Pancreas (tissue), 10 donors: ENCODE data around the gene CYGB. TPM values are rescaled to one million over a fixed set of nuclear protein-coding genes. Genes with fewer than 3 reads are reported as not detected.

Source experiments
- ATAC-seq, 4 donors: fragments of 200-7000 bp; cut with Tn5 transposase; one replicate each; pipeline versions ENCODE4 v1.8.0 to v1.9.1; 2020; ENCODE audit warnings: mild to moderate bottlenecking in 4 of 4, moderate library complexity in 4 of 4
- DNase-seq, 6 donors: peaks; one replicate each; pipeline ENCODE4 v3.0.0-alpha.2; 2020
- FAIRE-seq: peaks from 2 replicates; lab custom pipeline; 2012; peaks lifted over from hg19 to GRCh38; lab: Jason Lieb, UNC
- H3K27ac ChIP-seq, 4 donors: fragments of 200-600 bp; sonication (generic); 1 replicate in 3 of 4; 2 replicates in 1 of 4; pipeline versions ENCODE4 v1.5.0 to v1.8.0; 2020
- H3K27me3 ChIP-seq, 4 donors: fragments of 200-600 bp; one replicate each; pipeline ENCODE4 v1.8.0; 2021
- H3K36me3 ChIP-seq, 3 donors: fragments of 200-600 bp; sonication (generic) in 1 of 3; one replicate each; pipeline versions ENCODE4 v1.5.0 to v1.8.0; 2020 to 2021
- H3K4me1 ChIP-seq, 3 donors: fragments of 200-600 bp; one replicate each; pipeline ENCODE4 v1.8.0; 2021
- H3K4me3 ChIP-seq, 4 donors: fragments of 200-600 bp; sonication (generic) in 2 of 4; one replicate each; pipeline versions ENCODE4 v1.5.0 to v1.8.0; 2020 to 2021
- H3K9me3 ChIP-seq, 4 donors: fragments of 200-600 bp; one replicate each; pipeline ENCODE4 v1.8.0; 2021
- WGBS, 2 donors: extraction: QIAGEN DNeasy Blood & Tissue Kit; methylation state at CpG; one replicate each; pipeline ENCODE4 v1.1.7; 2013; 5-methylcytosine and 5-hydroxymethylcytosine counted together
- intact Hi-C, 3 donors: fragments of 100-400 bp; cut with DNase I; formaldehyde crosslinking; loops; one replicate each; pipeline versions ENCODE4 v1.11.1 to v1.14.2; 2022
- polyA plus RNA-seq, 2 donors: library from polyadenylated mRNA; stranded (reverse); fragments of 200-250 nt; gene quantifications; one replicate each; pipeline ENCODE4 v1.2.3, GENCODE V29; 2013
- total RNA-seq, 6 donors: library from RNA; stranded (reverse); fragmentation: NEBNext Ultra II Directional in 4 of 6; extraction: Animal tissue kit (Norgen Biotek cat#: 25700) in 4 of 6; gene quantifications; one replicate each; pipeline versions ENCODE4 v1.2.1 to v1.2.4, GENCODE V29; 2021 to 2023
- TF ChIP-seq, protein P1 (sequence below), 4 donors: fragments of 200-600 bp; sonication (generic) in 3 of 4; IDR thresholded peaks; one replicate each; pipeline versions ENCODE4 v1.5.0 to v1.8.0; 2021; ENCODE audit warnings: antibody characterized with exemption in 4 of 4
- donor health status: healthy with polysubstance abuse.
- donor health status: DM: no; HTN: no; CAD: no; lungs with moderate emphysema.
- donor health status: DM: no; HTN: no; CAD: no.
- donor health status: control.
- donor health status: control.
- donor health status: Bipolar disorder and iron deficiency.
- donor health status: DM: yes; HTN: yes; CAD: no.
- donor health status: DM: no; HTN: no; CAD: no.
- donor health status: DM: no; HTN: no; CAD: no.
- donor health status: DM: yes; HTN: yes; CAD: no.

Gene CYGB
- total and polyA plus RNA-seq, 8 donors, result 2.6 to 15.7 (median 8.2) TPM

GRCh38 chr17:76532072-76532651 is 5.3 kb downstream of the CYGB start:
- TF ChIP-seq, protein P1, sequence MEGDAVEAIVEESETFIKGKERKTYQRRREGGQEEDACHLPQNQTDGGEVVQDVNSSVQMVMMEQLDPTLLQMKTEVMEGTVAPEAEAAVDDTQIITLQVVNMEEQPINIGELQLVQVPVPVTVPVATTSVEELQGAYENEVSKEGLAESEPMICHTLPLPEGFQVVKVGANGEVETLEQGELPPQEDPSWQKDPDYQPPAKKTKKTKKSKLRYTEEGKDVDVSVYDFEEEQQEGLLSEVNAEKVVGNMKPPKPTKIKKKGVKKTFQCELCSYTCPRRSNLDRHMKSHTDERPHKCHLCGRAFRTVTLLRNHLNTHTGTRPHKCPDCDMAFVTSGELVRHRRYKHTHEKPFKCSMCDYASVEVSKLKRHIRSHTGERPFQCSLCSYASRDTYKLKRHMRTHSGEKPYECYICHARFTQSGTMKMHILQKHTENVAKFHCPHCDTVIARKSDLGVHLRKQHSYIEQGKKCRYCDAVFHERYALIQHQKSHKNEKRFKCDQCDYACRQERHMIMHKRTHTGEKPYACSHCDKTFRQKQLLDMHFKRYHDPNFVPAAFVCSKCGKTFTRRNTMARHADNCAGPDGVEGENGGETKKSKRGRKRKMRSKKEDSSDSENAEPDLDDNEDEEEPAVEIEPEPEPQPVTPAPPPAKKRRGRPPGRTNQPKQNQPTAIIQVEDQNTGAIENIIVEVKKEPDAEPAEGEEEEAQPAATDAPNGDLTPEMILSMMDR (IDR thresholded peaks at IDR 0.05), result no peak
- WGBS, 2 donors, result 76 to 87% methylated on average over 8 of the region's 8 CpGs
- Histone ChIP-seq H3K27me3 (no peaks in the 10 kb centered on the region), H3K27ac (no peak overlapping the region), H3K9me3 (no peaks in the 10 kb centered on the region), H3K4me3 (no peak overlapping the region), H3K36me3 (no peaks in the 10 kb centered on the region), H3K4me1 (no peaks in the 10 kb centered on the region)
- no peak for ATAC-seq
- FAIRE-seq, result no peak
- intact Hi-C loops, result loop anchor here in 1 of 3 donors (10.0 kb wide), 1 partner anchor 173 kb away; no protein-coding TSS in a partner anchor
- peak in 1 of 6 donors; percentile 18 for DNase-seq

- TF ChIP-seq, protein P1 (IDR thresholded peaks at IDR 0.05), result no peak
- no peak for FAIRE-seq
- intact Hi-C loops, result loop anchor here in 1 of 3 donors (10.0 kb wide), 1 partner anchor 173 kb away; no protein-coding TSS in a partner anchor
- Histone ChIP-seq H3K27me3 (no peaks in the 10 kb centered on the region), H3K9me3 (no peaks in the 10 kb centered on the region), H3K27ac (no peak overlapping the region), H3K4me1 (no peaks in the 10 kb centered on the region), H3K36me3 (no peaks in the 10 kb centered on the region), H3K4me3 (no peak overlapping the region)
- peak in 1 of 6 donors; percentile 48 for DNase-seq
- 73 to 83% methylated on average over 18 of the region's 18 CpGs for WGBS, 2 donors
- no peak for ATAC-seq
Measured at GRCh38 chr17:76531486-76532038, 5.9 kb downstream of the CYGB start.

- no peak for ATAC-seq
- Histone ChIP-seq H3K27me3 (no peaks in the 10 kb centered on the region), H3K4me1 (no peaks in the 10 kb centered on the region), H3K4me3 (no peak overlapping the region), H3K36me3 (no peaks in the 10 kb centered on the region), H3K9me3 (no peaks in the 10 kb centered on the region), H3K27ac (peak overlapping the region in 2 of 4 donors; percentile 41 to 62)
- intact Hi-C loops, result loop anchor here in 1 of 3 donors (10.0 kb wide), 1 partner anchor 174 kb away; no protein-coding TSS in a partner anchor
- WGBS, 2 donors, result 75 to 84% methylated on average over 31 to 32 of the region's 32 CpGs
- TF ChIP-seq, protein P1 (IDR thresholded peaks at IDR 0.05), result no peak
- peak in 1 of 6 donors; percentile 53 for DNase-seq
- no peak for FAIRE-seq
Measured at GRCh38 chr17:76530811-76531485, 6.6 kb downstream of the CYGB start.

GRCh38 chr17:76530095-76530723 is 7.3 kb downstream of the CYGB start:
- WGBS, 2 donors, result 70 to 73% methylated on average over 23 of the region's 23 CpGs
- Histone ChIP-seq H3K4me1 (peaks cover 0 to under 1% (median under 1%) of the 10 kb centered on the region in 3 donors), H3K27me3 (no peaks in the 10 kb centered on the region), H3K9me3 (no peaks in the 10 kb centered on the region), H3K4me3 (no peak overlapping the region), H3K36me3 (no peaks in the 10 kb centered on the region), H3K27ac (peak overlapping the region in 2 of 4 donors; percentile 41 to 62)
- peak; percentile 24 to 40 (median 32) for ATAC-seq
- no peak for DNase-seq
- FAIRE-seq, result no peak
- intact Hi-C loops, result loop anchor here in 1 of 3 donors (10.0 kb wide), 1 partner anchor 175 kb away; no protein-coding TSS in a partner anchor
- TF ChIP-seq, protein P1 (IDR thresholded peaks at IDR 0.05), result no peak
